Measurements from ENCODE around the gene CPB2.

Gene CPB2

GRCh38 chr13:46032341-46032740 is 72.5 kb downstream of the CPB2 start:
- Histone ChIP-seq H3K9me3 (ENCODE audit: low read length) (peaks cover 13% of the 10 kb centered on the region), H3K9me2 (ENCODE audit: low read depth, low read length) (no peaks in the 10 kb centered on the region), H3K4me2 (ENCODE audit: low read length) (no peak overlapping the region), H3K9ac (ENCODE audit: low read length) (no peak overlapping the region), H3K27me3 (ENCODE audit: insufficient read depth, low read length) (no peaks in the 10 kb centered on the region), H4K20me1 (ENCODE audit: insufficient read depth, low read length) (no peaks in the 10 kb centered on the region), H3K27ac (ENCODE audit: low read depth, low read length, poor library complexity, severe bottlenecking) (no peak overlapping the region), H3F3A (ENCODE audit: insufficient read depth, low read length) (no peaks in the 10 kb centered on the region), H3K36me3 (ENCODE audit: insufficient read depth, low read length) (peaks cover 61% of the 10 kb centered on the region), H2AFZ (ENCODE audit: low read length) (no peak overlapping the region), H3K4me1 (ENCODE audit: insufficient read depth, low read length, severe bottlenecking) (no peaks in the 10 kb centered on the region), H3K4me3 (ENCODE audit: low read depth, low read length, poor library complexity, severe bottlenecking) (no peak overlapping the region), H3K79me2 (ENCODE audit: insufficient read depth, low read length) (peaks cover 24% of the 10 kb centered on the region)
- TF ChIP-seq EZH2 (IDR thresholded peaks at IDR 0.05; ENCODE audit: borderline replicate concordance, low read length) = no peak
- TF ChIP-seq CTCF (IDR thresholded peaks at IDR 0.05; ENCODE audit: low read length) = no peak

- Histone ChIP-seq H3K9ac (ENCODE audit: low read length) (no peak overlapping the region), H3K4me2 (ENCODE audit: low read length) (no peak overlapping the region), H4K20me1 (ENCODE audit: insufficient read depth, low read length) (no peaks in the 10 kb centered on the region), H3K9me2 (ENCODE audit: low read depth, low read length) (no peaks in the 10 kb centered on the region), H3K4me1 (ENCODE audit: insufficient read depth, low read length, severe bottlenecking) (no peaks in the 10 kb centered on the region), H3K9me3 (ENCODE audit: low read length) (peaks cover 13% of the 10 kb centered on the region), H3K4me3 (ENCODE audit: low read depth, low read length, poor library complexity, severe bottlenecking) (no peak overlapping the region), H3K27ac (ENCODE audit: low read depth, low read length, poor library complexity, severe bottlenecking) (no peak overlapping the region), H3K79me2 (ENCODE audit: insufficient read depth, low read length) (peaks cover 24% of the 10 kb centered on the region), H2AFZ (ENCODE audit: low read length) (no peak overlapping the region), H3K36me3 (ENCODE audit: insufficient read depth, low read length) (peaks cover 61% of the 10 kb centered on the region), H3F3A (ENCODE audit: insufficient read depth, low read length) (no peaks in the 10 kb centered on the region), H3K27me3 (ENCODE audit: insufficient read depth, low read length) (no peaks in the 10 kb centered on the region)
- TF ChIP-seq EZH2 (IDR thresholded peaks at IDR 0.05; ENCODE audit: borderline replicate concordance, low read length) (no peak), CTCF (IDR thresholded peaks at IDR 0.05; ENCODE audit: low read length) (no peak)
These were observed 73.1 kb downstream of the CPB2 start for GRCh38 chr13:46031581-46032263.

GRCh38 chr13:46025157-46025556 is 79.7 kb downstream of the CPB2 start:
- no peak overlapping the region for H3K9ac ChIP-seq (ENCODE audit: low read length)
- peaks cover 3% of the 10 kb centered on the region for H3K9me3 ChIP-seq (ENCODE audit: low read length)
- peaks cover 17% of the 10 kb centered on the region; the same call in 1 of the 2 replicates for H3K79me2 ChIP-seq (ENCODE audit: insufficient read depth, low read length)
- H3K4me1 ChIP-seq (ENCODE audit: insufficient read depth, low read length, severe bottlenecking) = no peaks in the 10 kb centered on the region
- H3K4me2 ChIP-seq (ENCODE audit: low read length) = no peak overlapping the region
- H3K9me2 ChIP-seq (ENCODE audit: low read depth, low read length) = no peaks in the 10 kb centered on the region
- H4K20me1 ChIP-seq (ENCODE audit: insufficient read depth, low read length) = no peaks in the 10 kb centered on the region
- H2AFZ ChIP-seq (ENCODE audit: low read length) = no peak overlapping the region
- H3K36me3 ChIP-seq (ENCODE audit: insufficient read depth, low read length) = peaks cover 7% of the 10 kb centered on the region
- TF ChIP-seq EZH2 (IDR thresholded peaks at IDR 0.05; ENCODE audit: borderline replicate concordance, low read length) = no peak
- TF ChIP-seq CTCF (IDR thresholded peaks at IDR 0.05; ENCODE audit: low read length) = no peak
- no peaks in the 10 kb centered on the region for H3K27me3 ChIP-seq (ENCODE audit: insufficient read depth, low read length)
- no peaks in the 10 kb centered on the region for H3F3A ChIP-seq (ENCODE audit: insufficient read depth, low read length)
- H3K27ac ChIP-seq (ENCODE audit: low read depth, low read length, poor library complexity, severe bottlenecking) = no peak overlapping the region
- H3K4me3 ChIP-seq (ENCODE audit: low read depth, low read length, poor library complexity, severe bottlenecking) = no peak overlapping the region

Measured in OCI-LY1 (cell line).